AG04449 (cell line): ENCODE measurements around the gene LCA5L.

Experiments used
- CTCF ChIA-PET: fragments of 350-600 bp; formaldehyde crosslinking; extraction: SDS; loops from one replicate; lab custom pipeline; 2021; ENCODE audit warnings: antibody characterized with exemption; lab: Yijun Ruan, JAX
- POLR2A ChIA-PET: fragments of 400-600, 350-600 bp; formaldehyde crosslinking; extraction: SDS; loops from one replicate; lab custom pipeline; 2020; ENCODE audit warnings: antibody characterized with exemption, inconsistent platforms; lab: Yijun Ruan, JAX
- DNase-seq: peaks from one replicate; pipeline ENCODE4 v3.0.0-alpha.2; 2010; ENCODE audit warnings: low read depth, low spot score
- H3K4me3 ChIP-seq: 2 replicates; pipeline ENCODE4 v1.5.1; 2011; ENCODE audit warnings: low read depth, mild to moderate bottlenecking, control low read depth, low read length
- CTCF ChIP-seq: IDR thresholded peaks from one replicate; pipeline ENCODE4 v1.5.1; 2011; ENCODE audit warnings: mild to moderate bottlenecking, moderate library complexity, low read length, control low read depth, inconsistent platforms; ENCODE audit not compliant: insufficient read depth; ENCODE audit errors: missing control alignments

The LCA5L gene

GRCh38 chr21:39367783-39368182 lies 77.8 kb downstream of the LCA5L start:
- ChIA-PET POLR2A (no interaction called here), CTCF (no interaction called here)
- H3K4me3 ChIP-seq: no peak overlapping the region
- no peak for DNase-seq
- TF ChIP-seq CTCF: no peak

- DNase-seq: no peak
- POLR2A ChIA-PET: no interaction called here
- no peak for TF ChIP-seq CTCF
- CTCF ChIA-PET: no interaction called here
- no peak overlapping the region for H3K4me3 ChIP-seq
These were observed 79.0 kb downstream of the LCA5L start for GRCh38 chr21:39366563-39366962.

- H3K4me3 ChIP-seq: no peak overlapping the region
- ChIA-PET POLR2A (no interaction called here), CTCF (no interaction called here)
- no peak for TF ChIP-seq CTCF
- DNase-seq: no peak
These were observed 80.6 kb downstream of the LCA5L start for GRCh38 chr21:39364949-39365348.

GRCh38 chr21:39363607-39364555 lies 81.7 kb downstream of the LCA5L start:
- no peak for DNase-seq
- ChIA-PET CTCF (interaction anchor here (1.8 kb wide), 1 partner anchor 10 kb away, joined by 7 read pairs; no protein-coding TSS in a partner anchor), POLR2A (no interaction called here)
- H3K4me3 ChIP-seq: no peak overlapping the region
- no peak for TF ChIP-seq CTCF

GRCh38 chr21:39362733-39363132 lies 82.8 kb downstream of the LCA5L start:
- H3K4me3 ChIP-seq: no peak overlapping the region
- no peak for DNase-seq
- POLR2A ChIA-PET: no interaction called here
- CTCF ChIA-PET: interaction anchor here (1.8 kb wide), 1 partner anchor 11 kb away, joined by 7 read pairs; no protein-coding TSS in a partner anchor
- no peak for TF ChIP-seq CTCF

GRCh38 chr21:39359382-39359781 lies 86.2 kb downstream of the LCA5L start:
- ChIA-PET CTCF (no interaction called here), POLR2A (no interaction called here)
- no peak for DNase-seq
- no peak overlapping the region for H3K4me3 ChIP-seq
- TF ChIP-seq CTCF: no peak
